ENCODE data around the gene ELP4.

Gene ELP4

DNA sequence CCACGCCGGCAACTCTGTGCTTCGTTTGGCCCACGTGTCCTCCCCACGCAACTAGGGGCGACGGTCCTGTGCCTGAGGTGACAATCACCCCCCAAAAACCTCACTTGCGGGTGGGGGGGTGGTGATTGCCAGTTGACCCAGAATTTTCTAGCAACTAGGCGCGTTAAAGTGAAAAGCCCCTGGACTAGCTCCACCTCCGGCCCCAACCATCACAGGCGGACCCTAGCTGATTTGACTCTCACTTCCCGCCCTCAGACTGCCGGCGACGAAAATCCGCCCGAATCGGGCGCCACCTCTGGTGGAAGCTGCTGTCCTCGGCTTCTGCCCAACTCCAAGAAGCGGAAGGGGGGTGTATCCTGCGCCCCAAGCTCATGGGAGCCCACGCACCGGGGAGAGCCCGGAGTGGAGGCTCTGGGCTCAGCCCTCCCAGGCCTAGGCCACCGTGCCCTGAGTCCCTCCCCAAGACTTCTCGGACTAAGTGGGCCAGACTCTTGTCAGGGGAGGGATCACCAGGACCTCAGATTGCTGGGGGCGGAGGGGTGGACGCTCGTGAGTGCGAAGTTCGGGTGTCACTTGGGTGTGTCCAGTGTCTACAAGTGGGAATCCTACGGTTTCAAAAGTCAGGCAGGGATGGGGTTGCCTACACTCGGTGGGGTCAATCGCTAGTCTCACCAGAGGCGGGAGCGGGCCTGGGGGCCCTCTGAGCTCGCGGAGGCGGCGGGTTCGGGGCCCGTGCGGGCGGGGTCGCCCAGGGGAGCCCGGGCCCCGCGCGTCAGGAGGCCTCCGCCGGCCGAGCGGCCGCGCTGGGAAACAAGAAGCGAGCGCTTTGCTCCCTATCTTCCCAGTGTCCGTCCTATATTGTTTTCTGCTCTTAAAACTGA, 289.2 kb downstream of the ELP4 start:
- Histone ChIP-seq H2AFZ (ENCODE audit: low read depth, low read length) (no peak overlapping the region), H3K4me2 (ENCODE audit: insufficient read depth, low read length) (no peak overlapping the region), H3K4me1 (ENCODE audit: insufficient read depth, low read length) (no peaks in the 10 kb centered on the region), H3K9me3 (ENCODE audit: insufficient read depth, low read length, severe bottlenecking) (no peaks in the 10 kb centered on the region), H3K4me3 (ENCODE audit: low read depth in 1 of 2, low read length in 2 of 2) (no peak overlapping the region), H4K20me1 (ENCODE audit: insufficient read depth, low read length) (no peaks in the 10 kb centered on the region), H3K36me3 (ENCODE audit: insufficient read depth, low read length) (no peaks in the 10 kb centered on the region), H3K9ac (ENCODE audit: low read depth, low read length) (no peak overlapping the region), H3K79me2 (ENCODE audit: insufficient read depth, low read length) (no peaks in the 10 kb centered on the region), H3K27ac (ENCODE audit: low read length) (no peak overlapping the region), H3K27me3 (ENCODE audit: insufficient read depth, low read length, poor library complexity) (peaks cover 19% of the 10 kb centered on the region)
- TF ChIP-seq EZH2 (IDR thresholded peaks at IDR 0.05; ENCODE audit: borderline replicate concordance, low read depth, low read length, severe bottlenecking) = no peak
- TF ChIP-seq CTCF (IDR thresholded peaks at IDR 0.05; ENCODE audit: borderline replicate concordance, extremely low read depth, low read length, poor library complexity, severe bottlenecking) = no peak
- ATAC-seq (ENCODE audit: insufficient read depth, low read depth) (no peak), DNase-seq (no peak)

DNA sequence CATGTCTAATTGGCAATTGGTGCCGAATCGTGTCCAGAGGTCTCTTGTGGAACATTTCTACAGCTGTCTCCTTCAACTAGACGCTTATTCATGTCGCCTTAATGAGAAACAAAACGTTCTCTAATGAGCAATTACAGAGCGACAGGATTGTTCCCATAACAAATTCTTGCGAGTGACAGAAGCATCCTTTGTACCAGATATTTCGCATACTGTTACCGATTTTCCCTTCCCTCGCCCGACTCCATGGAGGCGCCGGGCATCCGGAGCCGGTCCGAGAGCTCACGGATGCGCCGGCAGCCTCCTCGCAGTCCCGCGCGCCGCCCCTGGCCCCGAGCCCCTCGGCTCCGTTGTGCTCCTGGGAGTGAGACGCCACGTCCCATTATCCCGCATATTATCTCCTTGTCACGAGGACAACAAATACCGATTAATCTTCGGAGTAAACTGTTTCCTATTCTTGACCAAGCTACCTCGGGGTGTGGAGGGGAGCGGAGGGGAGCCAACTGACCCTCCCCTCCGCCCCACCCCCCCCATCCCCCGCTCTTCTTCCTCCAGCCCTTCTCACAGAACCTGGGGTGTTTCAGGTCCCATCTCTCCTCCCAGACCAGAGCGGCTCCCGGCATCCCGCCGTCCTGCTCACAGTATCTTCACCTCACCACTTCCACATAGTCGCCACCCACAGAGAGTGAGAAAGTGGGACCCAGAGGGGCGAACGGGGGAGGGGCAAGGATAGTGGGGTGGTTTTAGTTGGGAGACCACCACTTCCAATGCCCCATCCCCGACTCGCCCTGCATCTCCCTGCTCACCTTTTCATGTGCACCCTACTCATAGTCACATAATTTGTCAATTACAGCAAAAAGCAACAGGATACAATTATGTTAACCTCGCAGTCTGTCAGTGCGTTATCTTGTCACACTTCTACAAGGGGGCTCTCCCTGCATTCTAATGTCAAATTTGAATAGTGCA, 290.1 kb downstream of the ELP4 start:
- Histone ChIP-seq H3K9ac (ENCODE audit: low read depth, low read length) (no peak overlapping the region), H3K27ac (ENCODE audit: low read length) (no peak overlapping the region), H3K79me2 (ENCODE audit: insufficient read depth, low read length) (no peaks in the 10 kb centered on the region), H3K4me2 (ENCODE audit: insufficient read depth, low read length) (no peak overlapping the region), H3K9me3 (ENCODE audit: insufficient read depth, low read length, severe bottlenecking) (no peaks in the 10 kb centered on the region), H3K27me3 (ENCODE audit: insufficient read depth, low read length, poor library complexity) (peaks cover 21% of the 10 kb centered on the region), H4K20me1 (ENCODE audit: insufficient read depth, low read length) (no peaks in the 10 kb centered on the region), H3K4me1 (ENCODE audit: insufficient read depth, low read length) (no peaks in the 10 kb centered on the region), H2AFZ (ENCODE audit: low read depth, low read length) (no peak overlapping the region), H3K36me3 (ENCODE audit: insufficient read depth, low read length) (no peaks in the 10 kb centered on the region), H3K4me3 (ENCODE audit: low read depth in 1 of 2, low read length in 2 of 2) (no peak overlapping the region)
- no peak for DNase-seq
- no peak for ATAC-seq (ENCODE audit: insufficient read depth, low read depth)
- TF ChIP-seq EZH2 (IDR thresholded peaks at IDR 0.05; ENCODE audit: borderline replicate concordance, low read depth, low read length, severe bottlenecking) (no peak), CTCF (IDR thresholded peaks at IDR 0.05; ENCODE audit: borderline replicate concordance, extremely low read depth, low read length, poor library complexity, severe bottlenecking) (no peak)

GRCh38 chr11:31800398-31801265, 291.1 kb downstream of the ELP4 start:
- Histone ChIP-seq H3K27ac (ENCODE audit: low read length) (no peak overlapping the region), H3K9me3 (ENCODE audit: insufficient read depth, low read length, severe bottlenecking) (no peaks in the 10 kb centered on the region), H3K4me1 (ENCODE audit: insufficient read depth, low read length) (no peaks in the 10 kb centered on the region), H3K9ac (ENCODE audit: low read depth, low read length) (no peak overlapping the region), H2AFZ (ENCODE audit: low read depth, low read length) (no peak overlapping the region), H3K4me2 (ENCODE audit: insufficient read depth, low read length) (no peak overlapping the region), H3K36me3 (ENCODE audit: insufficient read depth, low read length) (no peaks in the 10 kb centered on the region), H3K27me3 (ENCODE audit: insufficient read depth, low read length, poor library complexity) (peaks cover 21% of the 10 kb centered on the region), H3K4me3 (ENCODE audit: low read depth in 1 of 2, low read length in 2 of 2) (no peak overlapping the region), H4K20me1 (ENCODE audit: insufficient read depth, low read length) (no peaks in the 10 kb centered on the region), H3K79me2 (ENCODE audit: insufficient read depth, low read length) (no peaks in the 10 kb centered on the region)
- no peak for ATAC-seq (ENCODE audit: insufficient read depth, low read depth)
- no peak for TF ChIP-seq EZH2 (IDR thresholded peaks at IDR 0.05; ENCODE audit: borderline replicate concordance, low read depth, low read length, severe bottlenecking)
- no peak for TF ChIP-seq CTCF (IDR thresholded peaks at IDR 0.05; ENCODE audit: borderline replicate concordance, extremely low read depth, low read length, poor library complexity, severe bottlenecking)
- DNase-seq = no peak
